HG03558 (cell line): Measurements from ENCODE around the gene HBA1.
"Not testable (repeated sequence)": the region's sequence is repeated elsewhere in the genome, so short reads cannot be mapped to it uniquely, and the experiment has no call there.

ENCODE experiments used
- ATAC-seq: cut with Tn5 transposase; IDR thresholded peaks from one replicate; pipeline ENCODE4 v1.9.1; 2021; ENCODE audit warnings: moderate number of reproducible peaks; ENCODE audit not compliant: unreplicated experiment; ENCODE audit errors: extremely low read depth

HBA1 gene

DNA sequence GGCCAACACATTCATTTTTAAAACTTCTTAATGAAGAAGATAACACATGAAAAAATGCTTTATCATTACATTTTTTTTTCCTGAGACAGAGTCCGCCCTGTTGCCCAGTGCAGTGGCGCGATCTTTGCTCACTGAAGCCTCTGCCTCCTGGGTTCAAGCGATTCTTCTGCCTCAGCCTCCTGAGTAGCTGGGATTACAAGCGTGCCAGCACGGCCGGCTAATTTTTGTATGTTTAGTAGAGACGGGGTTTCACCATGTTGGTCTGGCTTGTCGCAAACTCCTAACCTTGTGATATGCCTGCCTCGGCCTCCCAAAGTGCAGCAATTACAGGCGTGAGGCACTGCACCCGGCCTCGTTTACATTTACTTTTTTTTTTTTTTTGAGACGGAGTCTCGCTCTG, 17.0 kb downstream of the HBA1 start:
- no peak for ATAC-seq

DNA sequence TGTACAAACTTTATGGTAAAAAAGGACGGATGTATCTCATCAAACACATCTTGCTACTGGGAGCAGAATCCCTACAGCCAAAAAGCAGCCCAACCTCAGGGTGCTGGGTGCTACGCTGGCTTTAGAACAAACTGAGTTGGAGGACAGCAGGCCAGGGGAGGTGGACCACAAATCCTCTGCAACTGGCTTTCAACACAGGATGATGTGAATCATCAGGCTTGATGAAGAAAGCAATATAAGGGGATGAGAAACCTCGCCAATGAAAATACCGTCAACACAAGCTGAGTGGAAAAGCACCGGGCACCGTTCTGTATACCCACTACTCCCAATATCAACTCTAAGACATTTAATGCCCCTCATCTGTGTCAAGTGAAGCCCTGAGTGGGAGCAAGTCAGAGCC, 18.0 kb downstream of the HBA1 start:
- ATAC-seq: no peak

DNA sequence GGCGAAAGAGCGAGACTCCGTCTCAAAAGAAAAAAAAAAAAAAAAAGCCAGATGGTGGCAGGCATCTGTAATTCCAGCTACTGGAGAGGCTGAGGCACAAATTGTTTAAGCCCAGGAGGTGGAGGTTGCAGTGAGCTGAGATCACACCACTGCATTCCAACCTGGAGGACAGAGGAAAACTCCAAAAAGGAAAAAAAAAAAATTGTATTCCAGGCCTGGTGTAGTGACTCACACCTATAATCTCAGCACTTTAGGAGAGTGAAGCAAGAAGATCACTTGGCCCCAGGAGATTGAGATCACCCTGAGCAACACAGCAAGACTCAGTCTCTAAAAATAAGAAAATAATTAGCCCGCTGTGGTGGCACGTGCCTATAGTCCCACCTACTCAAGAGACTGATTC, 23.9 kb downstream of the HBA1 start:
- ATAC-seq: no peak

DNA sequence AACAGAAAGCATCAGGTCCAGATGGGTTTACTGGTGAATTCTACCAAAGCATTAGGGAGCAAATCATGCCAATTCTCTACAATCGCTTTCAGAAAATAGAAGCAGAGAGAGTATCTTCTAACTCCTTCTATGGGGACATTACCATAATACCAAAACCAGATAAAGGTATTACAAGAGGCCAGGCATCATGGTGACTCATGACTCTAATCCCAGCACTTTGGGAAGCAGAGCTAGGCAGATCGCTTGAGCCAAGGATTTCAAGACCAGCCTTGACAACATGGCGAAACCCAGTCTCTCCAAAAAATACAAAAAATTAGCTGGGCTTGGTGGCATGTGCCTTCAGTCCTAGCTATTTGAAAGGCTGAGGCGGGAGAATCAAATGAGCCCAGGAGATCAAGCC, 26.8 kb downstream of the HBA1 start:
- no peak for ATAC-seq

DNA sequence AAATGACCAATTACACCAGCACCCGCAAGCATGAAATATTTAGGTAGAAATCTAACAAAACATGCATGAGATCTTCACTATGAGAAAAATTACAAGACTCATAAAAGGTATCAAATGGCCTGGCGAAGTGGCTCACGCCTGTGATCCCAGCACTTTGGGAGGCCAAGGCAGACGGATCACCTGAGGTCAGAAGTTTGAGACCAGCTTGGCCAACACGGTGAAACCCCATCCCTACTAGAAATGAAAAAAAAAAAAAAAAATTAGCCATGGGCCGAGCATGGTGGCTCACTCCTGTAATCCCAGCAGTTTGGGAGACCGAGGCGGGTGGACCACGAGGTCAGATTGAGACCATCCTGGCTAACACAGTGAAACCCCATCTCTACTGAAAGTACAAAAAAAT, 27.6 kb downstream of the HBA1 start:
- not testable (repeated sequence) for ATAC-seq

DNA sequence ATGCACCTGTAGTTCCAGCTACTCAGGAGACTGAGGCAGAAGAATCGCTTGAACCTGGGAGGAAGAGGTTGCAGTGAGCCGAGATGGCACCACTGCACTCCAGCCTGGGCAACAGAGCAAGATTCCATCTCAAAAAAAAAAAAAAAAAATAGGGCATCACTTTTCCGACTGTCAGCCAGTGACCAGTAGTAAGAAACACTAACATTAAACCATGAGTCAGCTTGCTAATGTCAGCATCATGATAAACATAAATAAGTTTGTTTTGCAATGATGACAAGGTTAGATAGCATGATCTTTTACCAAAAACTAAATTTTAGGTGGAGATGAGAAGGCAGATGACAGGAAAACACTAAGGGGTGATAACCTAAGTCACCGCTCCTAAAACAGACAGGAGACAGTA, 32.9 kb downstream of the HBA1 start:
- not testable (repeated sequence) for ATAC-seq

DNA sequence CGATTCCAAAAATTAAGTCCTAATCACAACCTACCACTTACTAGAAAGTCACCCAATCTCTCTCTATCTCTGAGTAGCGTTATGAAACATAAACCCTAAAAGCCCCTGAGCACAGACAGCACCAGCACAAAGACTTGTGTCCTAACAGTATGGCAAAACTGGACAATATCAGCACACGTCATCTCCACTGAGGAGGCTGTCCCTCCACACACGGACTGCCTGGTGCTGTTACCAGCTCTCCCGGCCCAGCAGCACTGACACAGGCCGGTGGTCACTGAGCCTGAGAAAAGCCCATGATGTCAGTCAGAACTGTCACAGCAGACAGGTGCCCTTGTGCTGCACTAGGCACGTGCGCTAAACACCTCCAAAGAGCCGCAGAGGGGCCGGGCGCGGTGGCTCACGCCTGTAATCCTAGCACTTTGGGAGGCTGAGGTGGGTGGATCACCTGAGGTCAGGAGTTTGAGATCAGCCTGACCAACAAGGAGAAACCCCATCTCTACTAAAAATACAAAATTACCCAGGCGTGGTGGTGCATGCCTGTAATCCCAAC, 35.2 kb downstream of the HBA1 start:
- ATAC-seq: not testable (repeated sequence)

DNA sequence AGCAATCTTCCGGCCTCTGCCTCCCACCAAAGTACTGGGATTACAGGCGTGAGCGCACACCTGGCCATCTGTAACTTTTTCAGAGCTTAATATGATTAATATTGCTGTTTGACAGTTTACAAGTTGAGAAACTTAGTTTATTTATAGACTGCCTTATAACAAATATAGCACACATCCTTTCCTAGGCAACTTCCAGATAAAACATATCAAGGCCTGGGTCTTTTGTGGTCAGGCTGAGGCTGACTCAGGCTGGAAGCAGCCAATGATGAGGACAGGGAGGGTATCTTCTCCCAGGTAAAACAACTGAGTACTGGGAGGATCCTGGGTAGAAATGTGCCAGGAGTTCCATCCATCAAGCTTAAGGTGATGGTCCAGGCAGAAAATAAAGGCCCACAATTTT, 36.5 kb downstream of the HBA1 start:
- no peak for ATAC-seq

DNA sequence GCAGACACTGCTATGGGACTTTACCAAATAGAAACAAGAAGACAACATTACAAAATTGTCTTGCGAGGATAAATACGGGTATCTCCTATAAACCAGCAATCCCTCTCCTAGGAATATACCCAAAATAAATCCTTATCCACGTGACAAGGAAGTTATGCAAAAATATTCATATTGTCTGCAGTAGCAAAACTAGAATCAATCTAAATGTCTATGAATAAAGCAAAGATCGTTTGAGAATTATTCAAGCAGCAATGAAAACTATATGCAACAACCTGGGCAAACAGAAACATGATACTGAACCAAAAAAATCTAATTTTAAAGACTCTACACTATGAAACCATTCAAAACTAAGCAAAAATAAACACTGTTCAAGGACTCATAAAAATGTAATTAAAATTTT, 43.5 kb downstream of the HBA1 start:
- ATAC-seq: no peak
